ENCODE data around the gene CLIP3.

Gene CLIP3

DNA sequence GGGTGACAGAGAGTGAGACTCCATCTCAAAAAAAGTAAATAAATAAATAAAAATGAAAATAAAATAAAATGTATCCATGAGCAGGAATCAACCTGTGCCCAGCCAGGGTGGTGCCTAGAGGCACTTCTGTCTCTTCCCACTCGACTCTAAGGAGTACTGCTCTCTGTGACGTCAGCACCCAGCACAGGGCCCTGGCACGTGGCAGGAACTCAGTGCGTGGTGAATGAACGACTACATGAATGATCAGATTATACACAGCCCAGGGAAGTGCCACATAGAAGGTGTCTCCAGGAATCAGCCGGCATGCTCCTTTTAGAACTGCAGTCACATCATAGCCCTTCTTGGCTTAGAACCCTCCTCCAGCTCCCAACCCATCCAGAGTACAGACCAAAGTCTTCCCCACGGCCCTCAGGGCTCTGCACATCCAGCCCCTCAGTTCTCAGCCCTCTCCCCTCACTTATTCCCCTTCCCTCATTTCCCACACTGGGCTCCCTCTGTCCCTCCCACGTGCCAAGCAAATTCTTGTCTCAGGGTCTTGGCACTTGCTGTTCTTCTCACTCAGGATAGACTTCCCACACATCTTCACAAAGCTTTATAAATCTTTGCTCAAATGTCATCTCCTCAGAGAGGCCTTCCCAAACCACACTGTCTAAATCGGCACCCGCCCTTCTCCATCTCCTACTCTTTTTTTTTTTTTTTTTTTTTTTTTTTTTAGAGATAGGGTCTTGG, 4.2 kb downstream of the CLIP3 start:
- TF ChIP-seq, protein P1, sequence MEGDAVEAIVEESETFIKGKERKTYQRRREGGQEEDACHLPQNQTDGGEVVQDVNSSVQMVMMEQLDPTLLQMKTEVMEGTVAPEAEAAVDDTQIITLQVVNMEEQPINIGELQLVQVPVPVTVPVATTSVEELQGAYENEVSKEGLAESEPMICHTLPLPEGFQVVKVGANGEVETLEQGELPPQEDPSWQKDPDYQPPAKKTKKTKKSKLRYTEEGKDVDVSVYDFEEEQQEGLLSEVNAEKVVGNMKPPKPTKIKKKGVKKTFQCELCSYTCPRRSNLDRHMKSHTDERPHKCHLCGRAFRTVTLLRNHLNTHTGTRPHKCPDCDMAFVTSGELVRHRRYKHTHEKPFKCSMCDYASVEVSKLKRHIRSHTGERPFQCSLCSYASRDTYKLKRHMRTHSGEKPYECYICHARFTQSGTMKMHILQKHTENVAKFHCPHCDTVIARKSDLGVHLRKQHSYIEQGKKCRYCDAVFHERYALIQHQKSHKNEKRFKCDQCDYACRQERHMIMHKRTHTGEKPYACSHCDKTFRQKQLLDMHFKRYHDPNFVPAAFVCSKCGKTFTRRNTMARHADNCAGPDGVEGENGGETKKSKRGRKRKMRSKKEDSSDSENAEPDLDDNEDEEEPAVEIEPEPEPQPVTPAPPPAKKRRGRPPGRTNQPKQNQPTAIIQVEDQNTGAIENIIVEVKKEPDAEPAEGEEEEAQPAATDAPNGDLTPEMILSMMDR (IDR thresholded peaks at IDR 0.05; ENCODE audit: low read length, missing control alignments): no peak
- H3K4me3 ChIP-seq (replicated peaks; ENCODE audit: low read depth, low read length): no peak overlapping the region
- no peak for DNase-seq (ENCODE audit: low read depth)

DNA sequence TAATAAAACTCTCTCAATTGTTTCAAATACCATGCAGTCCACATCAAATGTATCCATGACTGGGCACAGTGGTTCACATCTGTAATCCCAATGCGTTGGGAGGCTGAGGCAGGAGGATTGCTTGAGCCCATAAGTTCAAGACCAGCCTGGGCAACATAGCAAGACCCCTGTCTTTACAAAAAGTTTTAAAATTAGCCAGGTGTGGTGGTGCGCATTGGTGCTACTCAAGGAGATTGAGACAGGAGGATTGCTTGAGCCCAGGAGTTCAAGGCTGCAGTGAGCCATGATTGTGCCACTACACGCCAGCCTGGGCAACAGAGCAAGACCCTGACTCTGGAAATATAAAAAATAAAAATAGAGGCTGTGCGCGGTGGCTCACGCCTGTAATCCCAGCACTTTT, 5.0 kb downstream of the CLIP3 start:
- DNase-seq (ENCODE audit: low read depth): no peak
- TF ChIP-seq, protein P1 (IDR thresholded peaks at IDR 0.05; ENCODE audit: low read length, missing control alignments): no peak
- H3K4me3 ChIP-seq (replicated peaks; ENCODE audit: low read depth, low read length): no peak overlapping the region

DNA sequence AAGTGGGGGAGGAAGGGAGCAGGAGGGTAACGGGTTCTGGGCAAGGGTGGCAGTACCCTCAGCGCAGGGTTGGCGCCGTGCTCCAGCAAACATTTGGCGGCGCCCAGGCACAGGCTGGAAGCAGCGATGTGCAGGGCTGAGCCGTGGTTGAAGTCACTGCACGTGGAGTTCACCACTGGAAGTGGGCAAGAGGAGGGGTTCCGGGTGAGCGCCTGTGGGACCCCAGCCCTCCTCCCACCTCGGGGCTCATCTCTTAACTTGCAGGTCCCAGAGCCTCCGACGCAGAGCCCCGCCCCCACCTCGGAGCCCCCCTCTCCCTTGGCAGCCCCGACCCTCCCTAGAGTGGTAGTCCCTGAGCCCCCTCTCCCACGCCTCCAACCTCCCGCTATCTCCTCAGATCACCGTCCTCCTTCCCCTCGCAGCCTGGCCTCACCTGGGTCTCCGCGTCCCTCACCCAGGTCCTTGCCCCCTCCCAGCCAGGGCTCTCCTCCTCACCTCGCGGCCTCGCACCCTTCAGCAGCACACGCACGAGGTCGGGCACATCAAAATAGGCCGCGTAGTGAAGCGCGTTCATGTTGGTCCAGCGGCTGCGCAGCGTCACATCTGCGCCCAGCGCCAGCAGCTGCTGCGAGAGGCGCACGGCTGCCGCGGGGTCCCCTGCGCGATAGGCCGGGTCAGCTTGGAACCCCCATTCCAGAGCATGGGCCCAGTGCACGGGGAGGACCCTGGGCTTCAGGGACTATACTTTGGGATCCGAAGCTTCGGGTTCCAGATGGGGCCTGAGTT, 6.4 kb downstream of the CLIP3 start:
- no peak overlapping the region for H3K4me3 ChIP-seq (replicated peaks; ENCODE audit: low read depth, low read length)
- no peak for DNase-seq (ENCODE audit: low read depth)
- TF ChIP-seq, protein P1 (IDR thresholded peaks at IDR 0.05; ENCODE audit: low read length, missing control alignments): no peak

DNA sequence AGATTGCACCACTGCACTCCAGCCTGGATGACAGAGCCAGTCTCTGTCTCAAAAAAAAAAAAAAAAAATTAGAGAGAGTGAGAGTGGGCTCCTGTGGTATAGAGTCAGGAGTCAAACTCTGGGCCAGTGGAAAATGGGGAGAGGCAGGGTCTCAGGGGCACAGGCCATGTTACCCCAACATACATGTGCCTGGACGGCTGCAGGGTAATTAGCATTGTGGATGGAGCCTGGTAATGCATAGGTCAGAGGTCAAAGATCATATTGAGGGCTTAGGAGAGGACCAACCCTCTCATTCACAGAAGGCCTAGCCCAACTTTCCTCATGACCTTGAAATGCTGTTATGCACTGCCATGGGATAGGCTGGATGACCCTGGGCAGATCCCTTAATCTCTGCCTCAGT, 7.1 kb downstream of the CLIP3 start:
- no peak for DNase-seq (ENCODE audit: low read depth)
- TF ChIP-seq, protein P1 (IDR thresholded peaks at IDR 0.05; ENCODE audit: low read length, missing control alignments): no peak
- H3K4me3 ChIP-seq (replicated peaks; ENCODE audit: low read depth, low read length): no peak overlapping the region

DNA sequence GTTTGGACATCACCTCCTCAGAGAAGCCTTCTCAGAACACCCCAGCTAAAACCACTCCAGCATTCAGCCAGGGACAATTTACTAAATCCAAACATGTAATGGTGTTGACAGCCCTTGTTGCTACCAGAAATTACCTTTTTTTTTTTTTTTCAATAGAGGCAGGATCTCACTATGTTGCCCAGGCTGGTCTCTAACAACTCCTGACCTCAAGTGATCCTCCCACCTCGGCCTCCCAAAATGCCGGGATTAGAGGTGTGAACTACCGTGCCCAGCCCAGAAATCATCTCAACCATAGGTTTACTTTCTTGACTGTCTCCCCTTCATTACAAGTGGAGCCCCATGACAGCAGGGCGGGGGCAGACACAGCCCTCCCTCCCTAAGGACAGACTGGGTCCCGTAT, 9.2 kb downstream of the CLIP3 start:
- no peak for DNase-seq (ENCODE audit: low read depth)
- H3K4me3 ChIP-seq (replicated peaks; ENCODE audit: low read depth, low read length): no peak overlapping the region
- TF ChIP-seq, protein P1 (IDR thresholded peaks at IDR 0.05; ENCODE audit: low read length, missing control alignments): no peak

DNA sequence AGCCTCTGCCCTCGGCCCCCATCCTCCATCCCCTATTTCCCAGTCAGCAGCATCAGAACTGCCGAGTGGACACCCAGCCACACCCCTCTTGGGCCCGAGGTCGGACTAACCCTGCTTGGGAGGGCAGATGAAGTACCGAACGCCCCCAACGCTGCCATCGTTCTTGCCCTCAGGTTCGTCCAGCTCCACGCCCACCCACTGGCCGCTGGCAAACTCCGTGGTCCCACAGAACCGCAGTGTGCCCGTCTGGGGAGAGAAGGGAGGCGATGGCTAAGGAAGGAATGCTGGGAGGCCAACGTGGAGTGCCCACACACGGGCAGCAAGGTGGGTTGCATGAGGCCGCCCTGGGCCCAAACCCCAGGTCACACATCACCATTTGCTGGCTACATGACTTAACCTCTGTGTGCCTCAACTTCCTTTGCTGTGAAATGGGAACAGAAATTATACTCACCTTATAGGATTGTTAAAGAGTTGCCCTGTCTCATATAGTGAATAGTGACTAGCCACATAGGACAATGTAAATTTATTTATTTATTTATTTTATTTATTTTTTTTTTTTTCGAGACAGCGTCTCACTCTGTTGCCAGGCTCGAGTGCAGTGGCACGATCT, 13.5 kb downstream of the CLIP3 start:
- TF ChIP-seq, protein P1 (IDR thresholded peaks at IDR 0.05; ENCODE audit: low read length, missing control alignments): no peak
- DNase-seq (ENCODE audit: low read depth): no peak
- no peak overlapping the region for H3K4me3 ChIP-seq (replicated peaks; ENCODE audit: low read depth, low read length)

All from fibroblast of pulmonary artery (primary cell).